GM23338 (cell line): ENCODE results near the gene FAM133A. TPM values are rescaled to one million over a fixed set of nuclear protein-coding genes. Genes with fewer than 3 reads are reported as not detected.

ENCODE experiments used
- ATAC-seq: fragments of 200-7000 bp; cut with Tn5 transposase; 3 replicates; pipeline ENCODE4 v1.9.1; 2020
- DNase-seq: peaks from one replicate; pipeline ENCODE4 v3.0.0-alpha.2; 2015; ENCODE audit warnings: low spot score
- H2AFZ ChIP-seq: fragments of 200-600 bp; sonication (generic); 2 replicates; pipeline ENCODE4 v1.8.0; 2016; ENCODE audit warnings: antibody characterized with exemption, mild to moderate bottlenecking, moderate library complexity
- H3F3A ChIP-seq: fragments of 200-600 bp; sonication (generic); replicated peaks from 2 replicates; pipeline ENCODE4 v1.8.0; 2017; ENCODE audit warnings: antibody characterized with exemption, mixed run types, low read depth
- H3K27ac ChIP-seq: fragments of 200-600 bp; sonication (generic); 2 replicates; pipeline ENCODE4 v1.6.1; 2016; ENCODE audit warnings: low read depth
- H3K27me3 ChIP-seq: fragments of 200-600 bp; sonication (generic); 2 replicates; pipeline ENCODE4 v1.8.0; 2016; ENCODE audit warnings: mild to moderate bottlenecking, mixed run types, moderate library complexity; ENCODE audit not compliant: insufficient read depth
- H3K36me3 ChIP-seq: fragments of 200-600 bp; sonication (generic); 2 replicates; pipeline ENCODE4 v1.8.0; 2016; ENCODE audit warnings: mild to moderate bottlenecking; ENCODE audit not compliant: insufficient read depth
- H3K4me1 ChIP-seq: fragments of 200-600 bp; sonication (generic); 2 replicates; pipeline ENCODE4 v1.8.0; 2016; ENCODE audit warnings: mild to moderate bottlenecking, moderate library complexity; ENCODE audit not compliant: insufficient read depth
- H3K4me2 ChIP-seq: fragments of 200-600 bp; sonication (generic); 2 replicates; pipeline ENCODE4 v1.7.1; 2017; ENCODE audit warnings: mixed run types
- H3K4me3 ChIP-seq: fragments of 200-600 bp; sonication (generic); 2 replicates; pipeline ENCODE4 v1.6.1; 2016; ENCODE audit warnings: mixed run types
- H3K79me2 ChIP-seq: fragments of 200-600 bp; sonication (generic); replicated peaks from 2 replicates; pipeline ENCODE4 v1.8.0; 2017; ENCODE audit warnings: mild to moderate bottlenecking; ENCODE audit not compliant: insufficient read depth
- H3K9me2 ChIP-seq: fragments of 200-600 bp; sonication (generic); 2 replicates; pipeline ENCODE4 v1.8.0; 2017; ENCODE audit not compliant: insufficient read depth
- H4K20me1 ChIP-seq: fragments of 200-600 bp; sonication (generic); replicated peaks from 2 replicates; pipeline ENCODE4 v1.8.0; 2017; ENCODE audit warnings: mild to moderate bottlenecking; ENCODE audit not compliant: insufficient read depth
- H3K27ac Mint-ChIP-seq: 2 replicates; pipeline ENCODE4 v1.8.0; 2020; ENCODE audit warnings: inconsistent platforms, mild to moderate bottlenecking, moderate library complexity, mixed read lengths
- H3K27me3 Mint-ChIP-seq: 3 replicates; pipeline ENCODE4 v1.8.0; 2022; ENCODE audit warnings: low read depth, mild to moderate bottlenecking, moderate library complexity, mixed read lengths, inconsistent platforms; ENCODE audit not compliant: insufficient read depth, poor library complexity
- H3K36me3 Mint-ChIP-seq: 3 replicates; pipeline ENCODE4 v1.8.0; 2021; ENCODE audit warnings: low read depth, mild to moderate bottlenecking, inconsistent platforms, moderate library complexity, mixed read lengths
- H3K4me1 Mint-ChIP-seq: 3 replicates; pipeline ENCODE4 v1.8.0; 2020; ENCODE audit warnings: mild to moderate bottlenecking, inconsistent platforms, mixed read lengths
- H3K4me3 Mint-ChIP-seq: 3 replicates; pipeline ENCODE4 v1.8.0; 2021; ENCODE audit warnings: moderate library complexity, mild to moderate bottlenecking, inconsistent platforms, mixed read lengths
- H3K9me3 Mint-ChIP-seq: 3 replicates; pipeline ENCODE4 v1.8.0; 2020; ENCODE audit warnings: moderate library complexity, mild to moderate bottlenecking, inconsistent platforms, mixed read lengths
- EZH2phosphoT487 ChIP-seq: fragments of 200-600 bp; sonication (generic); IDR thresholded peaks from one replicate; pipeline ENCODE4 v1.8.1; 2018; ENCODE audit warnings: antibody characterized with exemption; ENCODE audit not compliant: unreplicated experiment
- NANOG ChIP-seq: IDR thresholded peaks from 2 replicates; pipeline ENCODE4 v1.6.1; 2016; ENCODE audit warnings: antibody characterized with exemption, borderline replicate concordance
- POLR2AphosphoS5 ChIP-seq: IDR thresholded peaks from 2 replicates; pipeline ENCODE4 v1.6.1; 2016; ENCODE audit warnings: antibody characterized with exemption, low read depth
- REST ChIP-seq: IDR thresholded peaks from one replicate; pipeline ENCODE4 v1.6.1; 2018; ENCODE audit warnings: antibody characterized with exemption; ENCODE audit not compliant: unreplicated experiment
- STAT1 ChIP-seq: IDR thresholded peaks from one replicate; pipeline ENCODE4 v1.6.1; 2016; ENCODE audit warnings: antibody characterized with exemption; ENCODE audit not compliant: unreplicated experiment
- ZNF331 ChIP-seq: fragments of 250-450 bp; sonication (Bioruptor Pico); IDR thresholded peaks from 2 replicates; pipeline ENCODE4 v1.5.0; 2020; ENCODE audit warnings: low read depth, mild to moderate bottlenecking, moderate library complexity
- polyA plus RNA-seq: library from polyadenylated mRNA; unstranded; fragments of >200 nt; fragmentation: Nextera tagmentation; extraction: Ambion mirVana; gene quantifications from 2 replicates; pipeline ENCODE4 v1.2.1, GENCODE V29; 2016
- total RNA-seq: library from RNA; depleted of rRNA; stranded (reverse); fragments of >200 nt; shearing (Covaris generic); gene quantifications from 2 replicates; pipeline ENCODE4 v1.2.3, GENCODE V29; 2014
- TF ChIP-seq, protein P1 (sequence below), 2 experiments: fragments of 200-600 bp in 1 of 2; sonication (generic) in 1 of 2; conservative IDR thresholded peaks; 2 replicates each; pipeline versions ENCODE4 v1.5.1 to v1.6.1; 2016 to 2017; ENCODE audit warnings: antibody characterized with exemption in 2 of 2, low read depth in 2 of 2, mild to moderate bottlenecking in 2 of 2, moderate library complexity in 1 of 2
- TF ChIP-seq, protein P2 (sequence below): IDR thresholded peaks from 2 replicates; pipeline ENCODE4 v1.6.1; 2016; ENCODE audit warnings: antibody characterized with exemption
- TF ChIP-seq, protein P3 (sequence below): fragments of 250-450 bp; sonication (Bioruptor Pico); IDR thresholded peaks from 2 replicates; pipeline ENCODE4 v1.5.0; 2020; ENCODE audit warnings: mild to moderate bottlenecking, moderate library complexity

Gene FAM133A
- total and polyA plus RNA-seq, 2 experiments from 2014 or later, result 1.1 to 1.2 TPM

DNA sequence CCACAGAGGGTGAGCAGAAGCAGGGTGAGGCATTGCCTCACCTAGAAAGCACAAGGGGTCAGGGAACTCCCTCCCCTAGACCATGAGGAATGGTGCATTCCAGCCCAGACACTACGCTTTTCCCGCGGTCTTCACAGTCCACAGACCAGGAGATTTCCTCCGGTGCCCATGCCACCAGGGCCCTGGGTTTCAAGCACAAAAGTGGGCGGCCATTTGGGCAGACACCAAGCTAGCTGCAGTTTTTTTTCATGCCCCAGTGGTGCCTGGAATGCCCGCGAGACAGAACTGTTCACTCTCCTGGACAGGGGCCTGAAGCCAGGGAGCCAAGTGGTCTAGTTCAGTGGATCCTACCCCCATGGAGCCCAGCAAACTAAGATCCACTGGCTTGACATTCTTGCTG, 13.4 kb upstream of the FAM133A start (continued):
- TF ChIP-seq, protein P1, sequence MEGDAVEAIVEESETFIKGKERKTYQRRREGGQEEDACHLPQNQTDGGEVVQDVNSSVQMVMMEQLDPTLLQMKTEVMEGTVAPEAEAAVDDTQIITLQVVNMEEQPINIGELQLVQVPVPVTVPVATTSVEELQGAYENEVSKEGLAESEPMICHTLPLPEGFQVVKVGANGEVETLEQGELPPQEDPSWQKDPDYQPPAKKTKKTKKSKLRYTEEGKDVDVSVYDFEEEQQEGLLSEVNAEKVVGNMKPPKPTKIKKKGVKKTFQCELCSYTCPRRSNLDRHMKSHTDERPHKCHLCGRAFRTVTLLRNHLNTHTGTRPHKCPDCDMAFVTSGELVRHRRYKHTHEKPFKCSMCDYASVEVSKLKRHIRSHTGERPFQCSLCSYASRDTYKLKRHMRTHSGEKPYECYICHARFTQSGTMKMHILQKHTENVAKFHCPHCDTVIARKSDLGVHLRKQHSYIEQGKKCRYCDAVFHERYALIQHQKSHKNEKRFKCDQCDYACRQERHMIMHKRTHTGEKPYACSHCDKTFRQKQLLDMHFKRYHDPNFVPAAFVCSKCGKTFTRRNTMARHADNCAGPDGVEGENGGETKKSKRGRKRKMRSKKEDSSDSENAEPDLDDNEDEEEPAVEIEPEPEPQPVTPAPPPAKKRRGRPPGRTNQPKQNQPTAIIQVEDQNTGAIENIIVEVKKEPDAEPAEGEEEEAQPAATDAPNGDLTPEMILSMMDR (conservative IDR thresholded peaks at IDR 0.05; ENCODE audit: low read depth in 2 of 2), result no peak
- TF ChIP-seq EZH2phosphoT487 (no peak), NANOG (no peak)

- Mint-ChIP-seq H3K4me3 (peak within 1 kb of the TSS; percentile 95), H3K9me3 (no peaks in the 10 kb centered on the region), H3K36me3 (peaks cover 10% of the 10 kb centered on the region; the same call in 2 of the 3 replicates), H3K4me1 (peaks cover 11% of the 10 kb centered on the region; the same call in 2 of the 3 replicates), H3K27me3 (no peaks in the 10 kb centered on the region), H3K27ac (peak within 1 kb of the TSS; percentile 62; the same call in 1 of the 2 replicates)
- peak within 1 kb of the TSS; percentile 81 for H3K4me3 ChIP-seq
- H3K79me2 ChIP-seq, result peaks cover 26% of the 10 kb centered on the region
- TF ChIP-seq, protein P2, sequence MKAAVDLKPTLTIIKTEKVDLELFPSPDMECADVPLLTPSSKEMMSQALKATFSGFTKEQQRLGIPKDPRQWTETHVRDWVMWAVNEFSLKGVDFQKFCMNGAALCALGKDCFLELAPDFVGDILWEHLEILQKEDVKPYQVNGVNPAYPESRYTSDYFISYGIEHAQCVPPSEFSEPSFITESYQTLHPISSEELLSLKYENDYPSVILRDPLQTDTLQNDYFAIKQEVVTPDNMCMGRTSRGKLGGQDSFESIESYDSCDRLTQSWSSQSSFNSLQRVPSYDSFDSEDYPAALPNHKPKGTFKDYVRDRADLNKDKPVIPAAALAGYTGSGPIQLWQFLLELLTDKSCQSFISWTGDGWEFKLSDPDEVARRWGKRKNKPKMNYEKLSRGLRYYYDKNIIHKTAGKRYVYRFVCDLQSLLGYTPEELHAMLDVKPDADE, result no peak
- TF ChIP-seq, protein P3, sequence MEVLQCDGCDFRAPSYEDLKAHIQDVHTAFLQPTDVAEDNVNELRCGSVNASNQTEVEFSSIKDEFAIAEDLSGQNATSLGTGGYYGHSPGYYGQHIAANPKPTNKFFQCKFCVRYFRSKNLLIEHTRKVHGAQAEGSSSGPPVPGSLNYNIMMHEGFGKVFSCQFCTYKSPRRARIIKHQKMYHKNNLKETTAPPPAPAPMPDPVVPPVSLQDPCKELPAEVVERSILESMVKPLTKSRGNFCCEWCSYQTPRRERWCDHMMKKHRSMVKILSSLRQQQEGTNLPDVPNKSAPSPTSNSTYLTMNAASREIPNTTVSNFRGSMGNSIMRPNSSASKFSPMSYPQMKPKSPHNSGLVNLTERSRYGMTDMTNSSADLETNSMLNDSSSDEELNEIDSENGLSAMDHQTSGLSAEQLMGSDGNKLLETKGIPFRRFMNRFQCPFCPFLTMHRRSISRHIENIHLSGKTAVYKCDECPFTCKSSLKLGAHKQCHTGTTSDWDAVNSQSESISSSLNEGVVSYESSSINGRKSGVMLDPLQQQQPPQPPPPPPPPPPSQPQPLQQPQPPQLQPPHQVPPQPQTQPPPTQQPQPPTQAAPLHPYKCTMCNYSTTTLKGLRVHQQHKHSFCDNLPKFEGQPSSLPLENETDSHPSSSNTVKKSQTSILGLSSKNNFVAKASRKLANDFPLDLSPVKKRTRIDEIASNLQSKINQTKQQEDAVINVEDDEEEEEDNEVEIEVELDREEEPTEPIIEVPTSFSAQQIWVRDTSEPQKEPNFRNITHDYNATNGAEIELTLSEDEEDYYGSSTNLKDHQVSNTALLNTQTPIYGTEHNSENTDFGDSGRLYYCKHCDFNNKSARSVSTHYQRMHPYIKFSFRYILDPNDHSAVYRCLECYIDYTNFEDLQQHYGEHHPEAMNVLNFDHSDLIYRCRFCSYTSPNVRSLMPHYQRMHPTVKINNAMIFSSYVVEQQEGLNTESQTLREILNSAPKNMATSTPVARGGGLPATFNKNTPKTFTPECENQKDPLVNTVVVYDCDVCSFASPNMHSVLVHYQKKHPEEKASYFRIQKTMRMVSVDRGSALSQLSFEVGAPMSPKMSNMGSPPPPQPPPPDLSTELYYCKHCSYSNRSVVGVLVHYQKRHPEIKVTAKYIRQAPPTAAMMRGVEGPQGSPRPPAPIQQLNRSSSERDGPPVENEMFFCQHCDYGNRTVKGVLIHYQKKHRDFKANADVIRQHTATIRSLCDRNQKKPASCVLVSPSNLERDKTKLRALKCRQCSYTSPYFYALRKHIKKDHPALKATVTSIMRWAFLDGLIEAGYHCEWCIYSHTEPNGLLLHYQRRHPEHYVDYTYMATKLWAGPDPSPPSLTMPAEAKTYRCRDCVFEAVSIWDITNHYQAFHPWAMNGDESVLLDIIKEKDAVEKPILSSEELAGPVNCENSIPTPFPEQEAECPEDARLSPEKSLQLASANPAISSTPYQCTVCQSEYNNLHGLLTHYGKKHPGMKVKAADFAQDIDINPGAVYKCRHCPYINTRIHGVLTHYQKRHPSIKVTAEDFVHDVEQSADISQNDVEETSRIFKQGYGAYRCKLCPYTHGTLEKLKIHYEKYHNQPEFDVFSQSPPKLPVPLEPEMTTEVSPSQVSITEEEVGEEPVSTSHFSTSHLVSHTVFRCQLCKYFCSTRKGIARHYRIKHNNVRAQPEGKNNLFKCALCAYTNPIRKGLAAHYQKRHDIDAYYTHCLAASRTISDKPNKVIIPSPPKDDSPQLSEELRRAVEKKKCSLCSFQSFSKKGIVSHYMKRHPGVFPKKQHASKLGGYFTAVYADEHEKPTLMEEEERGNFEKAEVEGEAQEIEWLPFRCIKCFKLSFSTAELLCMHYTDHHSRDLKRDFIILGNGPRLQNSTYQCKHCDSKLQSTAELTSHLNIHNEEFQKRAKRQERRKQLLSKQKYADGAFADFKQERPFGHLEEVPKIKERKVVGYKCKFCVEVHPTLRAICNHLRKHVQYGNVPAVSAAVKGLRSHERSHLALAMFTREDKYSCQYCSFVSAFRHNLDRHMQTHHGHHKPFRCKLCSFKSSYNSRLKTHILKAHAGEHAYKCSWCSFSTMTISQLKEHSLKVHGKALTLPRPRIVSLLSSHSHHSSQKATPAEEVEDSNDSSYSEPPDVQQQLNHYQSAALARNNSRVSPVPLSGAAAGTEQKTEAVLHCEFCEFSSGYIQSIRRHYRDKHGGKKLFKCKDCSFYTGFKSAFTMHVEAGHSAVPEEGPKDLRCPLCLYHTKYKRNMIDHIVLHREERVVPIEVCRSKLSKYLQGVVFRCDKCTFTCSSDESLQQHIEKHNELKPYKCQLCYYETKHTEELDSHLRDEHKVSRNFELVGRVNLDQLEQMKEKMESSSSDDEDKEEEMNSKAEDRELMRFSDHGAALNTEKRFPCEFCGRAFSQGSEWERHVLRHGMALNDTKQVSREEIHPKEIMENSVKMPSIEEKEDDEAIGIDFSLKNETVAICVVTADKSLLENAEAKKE, result no peak
- no peak for TF ChIP-seq REST
- TF ChIP-seq ZNF331 (CRISPR knock-in tag), result no peak
- peak; percentile 47 for TF ChIP-seq POLR2AphosphoS5
- TF ChIP-seq STAT1, result no peak
- peak; percentile 88 for DNase-seq
- peak within 1 kb of the TSS; percentile 88 for H2AFZ ChIP-seq
- H4K20me1 ChIP-seq, result no peaks in the 10 kb centered on the region
- no peaks in the 10 kb centered on the region for H3F3A ChIP-seq
- peak within 1 kb of the TSS; percentile 19 for H3K27ac ChIP-seq
- H3K36me3 ChIP-seq, result no peaks in the 10 kb centered on the region
- H3K4me2 ChIP-seq, result peak within 1 kb of the TSS; percentile 72
- peak; percentile 96 for ATAC-seq
- H3K27me3 ChIP-seq, result no peaks in the 10 kb centered on the region
- H3K9me2 ChIP-seq, result no peaks in the 10 kb centered on the region
- H3K4me1 ChIP-seq, result peaks cover 14% of the 10 kb centered on the region; the same call in 1 of the 2 replicates
Measured at GRCh38 chrX:93673056-93673868, 744 bp upstream of the FAM133A start, which contains the start of gene NAP1L3. NAP1L3 (minus strand) TSS chrX:93673578; CDS start chrX:93673304, 274 bp downstream.
